Ramos (cell line): Measurements from ENCODE around the gene GUK1.
"Not testable (repeated sequence)": the region's sequence is repeated elsewhere in the genome, so short reads cannot be mapped to it uniquely, and the experiment has no call there.

Experiments
- in situ Hi-C: fragments of 300-500 bp; cut with MboI; formaldehyde crosslinking; loops from one replicate; pipeline ENCODE4 v1.14.3; 2022; ENCODE audit warnings: low sequenced_read_pairs; ENCODE audit not compliant: unreplicated experiment

The GUK1 gene

DNA sequence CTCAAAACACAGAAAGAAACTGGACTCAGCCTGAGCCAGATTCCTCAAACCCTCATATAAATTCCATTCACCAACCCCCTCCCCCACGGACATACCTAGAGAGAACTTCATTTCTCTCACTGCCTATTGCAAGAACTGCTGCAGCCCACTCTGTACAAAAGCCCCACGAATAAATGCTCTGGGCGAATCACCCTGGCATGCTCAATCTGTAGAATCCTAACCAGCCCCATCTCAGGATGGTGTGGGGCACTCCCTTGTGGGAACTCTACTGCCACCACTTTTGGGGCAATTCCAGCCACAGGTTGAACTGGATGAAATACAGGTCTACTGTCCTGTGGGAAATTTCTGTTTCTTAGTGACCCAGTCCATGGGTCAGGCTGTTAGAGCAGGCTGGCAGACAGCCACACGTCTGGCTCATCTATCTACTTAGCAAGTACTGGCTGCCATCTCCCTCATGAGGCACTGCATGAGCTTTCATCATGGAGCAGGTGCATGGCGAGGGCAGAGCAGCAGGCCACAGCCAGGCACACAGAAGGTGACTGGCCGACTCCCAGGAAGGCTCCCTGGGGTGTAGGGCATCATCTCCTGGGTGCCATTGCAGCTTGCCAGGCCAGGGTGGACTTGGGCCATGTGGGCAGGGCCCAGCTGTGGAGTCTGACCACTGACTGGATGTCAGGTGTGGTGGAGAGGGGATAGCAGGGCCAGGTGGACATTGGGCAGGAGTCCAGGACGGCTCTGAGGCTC lies 35.4 kb upstream of the GUK1 start:
- in situ Hi-C loops: no loop called here

DNA sequence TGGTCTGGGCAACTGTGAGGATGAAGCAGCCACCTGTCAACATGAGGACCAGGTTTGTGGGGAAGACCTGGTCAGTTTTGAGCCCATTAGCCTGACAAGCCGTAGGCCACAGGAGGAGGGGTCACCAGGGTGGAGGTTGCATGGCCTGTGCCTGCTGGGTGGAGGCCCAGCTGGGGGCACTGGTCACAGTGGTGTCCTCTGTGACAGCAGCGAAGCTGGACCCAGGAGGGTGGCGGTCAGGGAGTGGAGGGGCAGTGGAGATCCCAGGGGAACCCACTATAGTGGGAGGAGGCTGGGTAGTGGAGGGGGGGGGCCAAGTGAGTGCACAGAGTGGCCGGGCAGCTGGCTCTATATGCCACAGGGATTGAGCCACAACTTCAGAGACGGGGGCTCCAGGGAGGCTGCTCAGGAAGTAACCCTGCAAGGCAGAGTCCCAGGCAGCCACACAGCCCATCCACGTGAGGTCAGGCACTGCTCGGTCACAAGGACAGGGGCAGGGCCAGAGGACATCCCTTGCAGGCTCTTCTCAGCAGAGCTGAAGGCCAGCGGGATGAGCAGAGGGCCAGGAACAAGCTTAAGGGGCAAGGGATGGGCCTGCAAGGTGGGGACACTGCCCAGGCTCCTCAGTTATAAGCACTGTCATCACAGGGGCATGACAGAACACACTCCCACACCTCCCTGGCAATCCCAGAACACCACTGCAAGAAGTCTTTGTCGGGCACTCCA lies 34.6 kb upstream of the GUK1 start:
- in situ Hi-C loops: no loop called here

DNA sequence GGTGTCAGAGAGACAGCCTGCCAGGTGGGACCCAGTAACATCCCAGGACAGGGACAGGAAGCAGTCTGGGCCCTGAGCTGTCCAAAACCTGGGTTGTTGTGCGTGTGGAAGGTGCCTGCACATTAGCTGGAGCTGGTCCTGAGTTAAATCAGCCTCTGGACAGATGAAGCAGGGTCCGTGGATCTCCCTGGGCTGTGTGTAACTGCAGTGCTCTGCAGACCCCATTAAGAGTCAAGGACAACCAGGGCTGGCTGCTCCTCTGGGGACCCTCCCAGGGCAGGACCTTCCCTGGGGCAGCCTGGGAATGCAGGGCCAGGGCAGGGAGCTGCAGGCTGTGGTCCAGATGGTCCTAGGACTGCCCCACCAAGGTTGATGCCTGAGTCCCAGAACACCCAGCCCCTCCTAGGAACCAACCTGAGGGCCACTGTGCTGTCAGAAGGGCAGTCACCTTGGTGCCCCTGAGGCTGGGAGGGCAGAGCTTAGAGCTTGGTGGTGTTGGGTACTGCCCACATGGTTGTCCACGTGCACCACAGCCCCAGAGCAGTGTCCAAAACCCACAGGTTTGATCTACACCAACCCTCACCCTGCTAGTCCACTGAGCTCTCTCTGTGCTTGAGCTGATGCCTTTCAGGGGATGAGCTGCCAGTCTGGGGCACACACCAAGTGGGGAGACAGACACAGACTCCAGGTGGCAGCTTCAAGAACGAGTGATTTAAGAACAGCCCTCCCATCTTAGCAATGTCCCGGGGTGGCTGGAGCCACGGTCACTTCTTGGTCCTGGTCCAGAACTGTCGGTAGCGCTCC lies 33.9 kb upstream of the GUK1 start:
- in situ Hi-C loops: no loop called here

DNA sequence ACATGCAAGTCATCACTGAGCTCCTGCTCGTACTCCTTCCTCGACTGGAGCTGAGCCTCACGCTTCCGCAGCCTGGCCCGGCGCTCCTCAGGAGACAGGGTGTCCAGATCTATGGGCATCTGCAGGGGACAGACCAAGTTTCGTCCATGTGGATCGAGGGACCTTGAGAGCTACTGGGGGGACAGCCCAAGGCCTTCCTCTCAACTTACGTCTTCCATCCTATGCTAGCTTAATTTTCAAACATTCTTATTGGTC lies 33.4 kb upstream of the GUK1 start:
- in situ Hi-C loops: no loop called here

DNA sequence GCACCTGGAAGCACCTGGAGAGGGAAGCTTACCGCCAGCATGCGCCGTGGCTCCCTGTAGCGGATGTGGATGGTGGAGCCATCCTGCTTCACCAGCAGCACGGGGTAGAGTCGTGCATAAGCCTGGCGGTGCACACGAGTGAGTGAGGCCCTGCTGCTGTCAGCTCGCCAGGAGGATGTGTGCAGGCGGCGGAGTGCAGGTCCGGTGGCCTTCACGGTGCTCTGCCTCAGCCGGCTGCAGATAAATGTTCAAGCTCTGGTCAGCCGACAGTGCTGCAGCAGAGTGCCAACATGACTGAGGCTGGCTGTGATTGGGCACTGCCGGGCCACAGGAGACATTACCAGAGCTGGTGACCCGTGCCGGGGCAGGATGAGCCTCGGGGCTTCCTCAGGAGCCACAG lies 32.4 kb upstream of the GUK1 start:
- in situ Hi-C loops: no loop called here

DNA sequence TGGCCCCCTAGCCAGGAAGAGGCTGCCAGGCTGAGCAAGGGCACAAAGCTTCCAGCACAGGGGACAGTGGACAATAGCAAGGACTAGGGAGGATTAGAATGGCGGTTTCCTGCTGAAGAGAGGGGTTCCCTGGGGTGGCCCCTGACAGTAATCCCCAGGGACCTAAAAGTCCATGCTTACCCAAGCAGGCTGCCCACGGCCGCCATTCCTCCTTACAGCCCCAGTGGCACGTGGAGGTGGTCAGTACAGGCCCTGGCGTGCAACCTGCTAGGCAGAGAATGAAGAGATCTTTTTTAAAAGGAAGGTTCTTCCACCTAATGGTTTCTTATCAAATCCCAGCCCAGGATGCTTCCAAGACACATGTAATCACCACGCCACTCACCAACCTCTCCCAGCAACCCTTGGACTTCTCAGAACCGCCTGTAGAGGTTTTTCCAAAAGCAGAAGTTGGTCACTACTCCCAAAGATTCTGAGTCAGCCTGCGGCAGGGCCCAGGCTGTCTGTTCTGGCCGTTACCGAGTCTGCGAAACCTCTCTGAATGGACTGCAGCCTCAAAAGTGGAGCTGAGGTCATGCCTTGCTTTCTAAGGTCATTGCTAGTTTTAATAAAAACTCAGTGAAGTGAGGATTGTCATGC lies 31.9 kb upstream of the GUK1 start:
- in situ Hi-C loops: no loop called here

DNA sequence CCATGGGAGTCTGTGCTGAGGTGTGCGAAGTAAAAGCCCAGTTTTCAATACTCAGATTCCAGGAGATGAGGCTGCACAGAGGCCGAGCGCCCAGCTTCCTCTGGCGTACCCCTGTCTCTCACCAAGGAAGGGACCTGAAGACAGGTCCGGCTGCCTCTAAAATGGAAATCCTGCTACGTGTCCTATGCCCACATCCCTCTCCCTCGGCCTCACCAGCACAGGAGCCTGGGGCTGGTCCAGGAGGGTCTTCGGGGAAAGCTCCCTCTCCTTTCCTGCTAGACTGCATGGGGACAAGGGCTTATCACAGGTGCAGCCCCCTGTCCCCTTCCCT lies 31.4 kb upstream of the GUK1 start:
- in situ Hi-C loops: no loop called here

DNA sequence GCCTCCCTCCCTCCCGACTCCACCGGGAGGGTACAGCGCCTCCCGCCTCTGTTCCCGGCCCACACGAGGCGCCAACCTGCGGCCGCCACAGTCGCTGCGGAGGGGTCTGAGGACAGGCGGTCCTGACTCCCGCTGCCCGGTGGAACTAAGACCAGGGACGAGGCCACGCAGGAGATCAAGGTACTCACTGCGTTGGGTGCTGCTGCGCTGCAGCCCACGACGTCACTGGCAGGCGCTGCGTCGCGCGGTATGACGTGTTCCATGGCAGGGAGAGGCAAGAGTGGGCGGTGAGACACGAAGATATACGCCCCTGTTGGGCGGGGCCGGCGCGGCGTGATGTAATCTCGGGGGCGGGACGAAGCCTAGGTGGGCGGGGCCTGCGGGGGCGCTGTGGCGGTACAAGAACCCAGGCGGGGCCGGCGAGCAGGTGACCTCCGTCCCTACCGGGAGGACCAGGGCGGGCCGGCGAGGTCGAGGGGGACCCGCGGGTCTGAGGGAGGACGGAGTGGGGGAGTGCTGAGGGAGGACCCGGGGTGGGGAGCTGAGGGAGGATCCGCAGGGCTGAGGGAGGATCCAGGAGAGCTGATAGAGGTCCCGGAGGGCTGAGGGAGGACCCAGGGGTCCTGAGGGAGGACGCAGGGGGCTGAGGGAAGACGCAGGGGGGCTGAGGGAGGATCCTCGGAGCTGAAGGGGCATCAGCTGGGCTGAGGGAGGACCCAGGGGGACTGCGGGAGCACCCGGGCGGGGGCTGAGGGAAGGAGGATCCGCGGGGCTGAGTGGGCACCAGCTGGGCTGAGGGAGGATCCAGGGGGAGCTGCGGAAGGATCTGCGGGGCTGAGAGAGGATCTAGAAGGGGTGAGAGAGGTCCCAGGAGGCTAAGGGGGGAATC lies 30.8 kb upstream of the GUK1 start, which contains the start of gene MRPL55:
Gene MRPL55, minus strand, starts transcription at position 227 of the 889 bp plus-strand sequence. CDS start 1,039 bp downstream, outside the sequence.
- in situ Hi-C loops: no loop called here

DNA sequence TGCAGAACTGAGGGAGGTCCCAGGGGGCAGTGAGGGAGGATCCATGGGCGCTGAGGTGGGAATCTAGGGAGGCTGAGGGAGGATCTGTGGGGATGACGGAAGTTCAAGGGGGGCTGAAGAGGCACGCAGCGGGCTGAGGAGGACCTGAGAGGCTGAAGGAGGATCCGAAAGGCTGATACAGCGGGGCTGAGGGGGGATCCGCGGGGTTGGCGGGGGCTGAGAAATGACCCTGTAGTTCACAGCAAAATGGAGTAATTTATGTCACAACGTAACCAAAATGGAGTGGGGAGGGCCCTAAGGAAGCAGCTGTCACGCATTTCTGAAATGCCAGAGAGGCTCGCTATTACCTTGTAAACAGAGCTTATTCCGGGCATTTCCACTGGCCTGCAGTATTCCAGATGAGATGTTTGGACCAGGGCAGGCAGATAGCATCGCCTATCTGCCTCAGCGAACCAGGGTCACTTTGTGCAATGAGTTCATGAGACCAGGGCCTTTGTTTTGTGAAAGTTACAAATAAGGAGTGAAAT lies 30.1 kb upstream of the GUK1 start:
- in situ Hi-C loops: no loop called here

DNA sequence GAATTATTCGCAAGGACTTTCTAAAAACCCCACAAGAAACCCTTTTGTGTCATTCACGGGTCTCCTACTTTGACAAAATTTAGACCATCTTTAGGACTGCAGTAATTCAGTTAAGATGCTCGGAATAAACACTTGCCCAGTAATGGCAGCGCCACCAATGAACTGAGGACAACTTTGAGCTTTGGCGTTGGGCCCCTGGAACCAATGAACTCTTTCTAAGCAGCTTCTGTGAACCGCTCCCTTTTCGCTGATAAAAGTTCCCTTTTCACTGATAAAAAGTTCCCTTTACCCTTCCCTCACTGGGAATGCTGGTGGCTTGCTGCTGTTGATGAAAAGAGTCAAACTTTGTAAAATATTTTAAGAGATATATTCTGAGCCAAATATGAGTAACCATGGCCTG lies 29.5 kb upstream of the GUK1 start:
- in situ Hi-C loops: no loop called here

DNA sequence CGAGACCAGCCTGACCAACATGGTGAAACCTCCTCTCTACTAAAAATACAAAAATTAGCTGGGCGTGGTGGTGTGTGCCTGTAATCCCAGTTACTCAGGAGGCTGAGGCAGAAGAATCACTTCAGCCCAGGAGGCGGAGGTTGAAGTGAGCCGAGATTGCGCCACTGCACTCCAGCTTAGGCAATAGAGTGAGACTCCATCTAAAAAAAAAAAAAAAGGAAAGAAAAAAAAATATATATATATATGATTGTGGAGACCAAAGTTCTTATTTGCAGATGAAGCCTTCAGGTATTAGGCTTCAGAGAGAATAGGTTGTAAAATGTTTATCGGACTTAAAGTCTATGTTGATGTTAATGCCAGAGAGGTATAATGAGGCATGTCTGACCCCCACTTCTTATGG lies 28.8 kb upstream of the GUK1 start:
- in situ Hi-C loops: not testable (repeated sequence)

DNA sequence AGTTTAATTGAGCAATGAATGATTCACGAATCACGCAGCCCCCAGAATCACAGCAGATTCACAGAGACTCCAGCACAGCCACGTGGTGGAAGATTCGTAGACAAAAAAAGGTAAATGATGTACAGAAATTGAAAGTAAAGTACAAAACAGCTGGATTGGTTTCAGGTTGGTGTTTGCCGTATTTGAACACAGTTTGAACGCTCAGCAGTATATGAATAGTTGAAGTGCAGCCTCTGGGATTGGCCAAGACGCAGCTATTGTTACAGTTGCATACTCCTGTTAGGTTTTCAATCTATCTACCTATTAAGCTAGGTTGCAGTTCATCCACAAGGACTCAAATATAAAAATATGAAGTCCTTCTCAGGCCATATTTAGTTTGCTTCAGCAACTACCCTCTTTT lies 27.9 kb upstream of the GUK1 start:
- in situ Hi-C loops: no loop called here

DNA sequence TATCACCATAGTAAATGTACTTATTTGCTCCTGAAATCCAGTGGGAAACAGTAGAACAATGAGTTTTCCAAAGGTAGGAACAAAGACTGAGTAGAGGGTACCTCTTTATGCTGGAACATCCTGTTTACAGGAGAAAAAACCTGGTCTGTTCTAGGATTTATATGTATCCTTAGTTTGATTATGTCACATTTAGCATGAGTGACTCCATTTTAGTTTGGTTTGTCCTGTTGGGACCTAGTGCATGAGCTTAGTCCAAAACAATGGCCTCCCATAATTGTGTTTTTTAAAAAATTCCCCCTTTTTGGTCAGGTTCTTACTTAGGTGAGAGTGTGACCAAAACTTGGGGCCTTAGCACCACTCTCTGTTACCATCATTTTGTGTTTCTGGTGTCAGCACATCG lies 27.5 kb upstream of the GUK1 start:
- in situ Hi-C loops: no loop called here

DNA sequence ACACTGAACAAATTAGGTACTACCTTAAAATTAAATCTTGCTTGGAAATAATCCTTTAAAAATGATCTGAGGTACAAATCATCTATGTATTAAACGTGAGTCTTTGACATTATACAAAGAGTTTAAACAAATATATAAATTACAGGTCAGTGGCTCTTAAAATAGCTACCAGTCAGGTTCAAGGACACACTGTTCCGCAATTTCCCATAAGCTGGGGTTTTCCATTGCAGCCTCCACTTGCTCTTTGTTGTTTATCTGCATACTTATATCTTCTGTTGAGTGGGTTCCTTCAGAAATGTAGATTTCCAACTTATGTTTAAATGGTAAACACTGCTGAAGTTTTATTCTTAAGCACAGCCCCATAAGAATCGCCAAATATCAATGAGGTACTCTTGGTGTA lies 25.3 kb upstream of the GUK1 start:
- in situ Hi-C loops: no loop called here

DNA sequence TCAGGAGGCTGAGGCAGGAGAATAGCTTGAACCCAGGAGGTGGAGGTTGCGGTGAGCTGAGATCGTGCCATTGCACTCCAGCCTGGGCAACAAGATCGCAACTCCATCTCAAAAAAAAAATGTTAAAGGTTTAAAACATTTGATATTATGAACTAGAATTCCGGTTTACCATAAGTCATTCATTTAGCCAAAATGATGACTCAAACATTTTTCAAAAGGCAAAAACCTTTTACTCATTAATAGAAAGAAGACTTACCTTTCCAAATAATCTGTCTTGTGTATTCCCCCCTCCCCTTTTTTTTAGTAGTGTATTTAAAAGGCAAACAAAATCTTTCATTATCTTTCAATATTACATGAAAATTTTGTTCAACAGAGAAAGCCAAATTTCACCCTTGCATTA lies 22.7 kb upstream of the GUK1 start:
- in situ Hi-C loops: no loop called here

DNA sequence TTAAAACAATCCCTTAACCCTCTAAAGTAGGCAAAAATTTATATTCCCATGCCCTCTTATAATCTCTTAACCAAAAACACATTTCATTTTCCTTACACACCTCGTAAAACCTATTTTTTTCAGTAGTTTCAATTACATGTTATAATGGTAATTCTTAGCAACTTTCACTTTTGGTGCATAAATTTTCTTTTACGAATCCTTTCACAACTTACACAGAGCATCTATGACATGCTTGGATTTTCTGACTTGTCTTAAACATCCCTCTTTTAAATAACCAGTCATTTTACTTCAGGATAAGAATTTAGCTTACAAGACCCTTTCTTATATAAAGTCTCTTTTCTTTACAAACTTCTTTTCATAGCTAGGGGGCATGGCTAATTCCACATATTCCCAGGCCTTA lies 22.0 kb upstream of the GUK1 start:
- in situ Hi-C loops: no loop called here

DNA sequence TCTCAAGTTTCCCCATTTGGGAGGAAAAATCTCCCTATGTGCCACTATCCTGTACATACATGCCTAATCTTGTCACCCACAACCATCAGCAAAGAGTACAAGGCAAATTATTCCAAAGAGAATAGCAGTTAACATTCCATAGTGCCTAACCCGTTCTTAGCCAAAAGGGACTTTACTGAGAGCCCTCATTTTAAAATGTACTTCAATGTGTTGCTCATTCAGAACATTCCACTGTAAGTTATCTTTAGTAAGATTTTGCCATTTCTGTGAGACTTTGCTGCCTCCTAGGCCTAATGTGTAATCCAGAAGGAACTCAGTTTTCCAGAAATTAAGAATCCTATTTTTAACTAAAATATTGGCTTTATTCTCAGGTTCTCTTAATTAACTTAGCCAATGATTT lies 19.7 kb upstream of the GUK1 start:
- in situ Hi-C loops: loop anchor here (10.0 kb wide), 1 partner anchor 54 kb away; no protein-coding TSS in a partner anchor

DNA sequence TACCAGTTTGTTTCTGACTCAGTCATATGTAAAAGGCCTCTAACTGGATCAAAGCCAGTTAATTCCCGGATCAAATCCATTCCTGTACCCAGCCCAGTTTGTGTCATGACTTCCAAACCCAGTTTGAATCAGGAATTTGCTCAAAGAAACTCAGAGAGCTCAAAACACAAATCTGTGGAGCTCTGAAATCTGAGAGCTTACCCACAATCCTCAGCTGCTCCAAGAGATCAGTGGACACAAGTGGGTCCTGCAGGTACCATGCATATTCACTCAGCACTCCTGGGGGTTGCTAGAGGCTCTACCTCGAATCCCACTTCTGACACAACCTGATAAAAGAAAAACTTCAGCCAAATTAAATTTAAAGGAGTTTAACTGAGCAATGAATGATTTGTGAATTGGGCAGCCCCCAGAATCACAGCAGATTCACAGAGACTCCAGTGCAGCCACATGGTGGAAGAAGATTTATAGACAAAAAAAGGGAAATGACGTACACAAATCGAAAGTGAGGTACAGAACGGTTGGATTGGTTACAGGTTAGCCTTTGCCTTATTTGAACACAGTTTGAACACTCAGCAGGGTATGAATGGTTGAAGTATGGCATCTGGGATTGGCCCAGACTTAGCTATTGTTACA lies 19.1 kb upstream of the GUK1 start:
- in situ Hi-C loops: loop anchor here (10.0 kb wide), 1 partner anchor 54 kb away; no protein-coding TSS in a partner anchor

DNA sequence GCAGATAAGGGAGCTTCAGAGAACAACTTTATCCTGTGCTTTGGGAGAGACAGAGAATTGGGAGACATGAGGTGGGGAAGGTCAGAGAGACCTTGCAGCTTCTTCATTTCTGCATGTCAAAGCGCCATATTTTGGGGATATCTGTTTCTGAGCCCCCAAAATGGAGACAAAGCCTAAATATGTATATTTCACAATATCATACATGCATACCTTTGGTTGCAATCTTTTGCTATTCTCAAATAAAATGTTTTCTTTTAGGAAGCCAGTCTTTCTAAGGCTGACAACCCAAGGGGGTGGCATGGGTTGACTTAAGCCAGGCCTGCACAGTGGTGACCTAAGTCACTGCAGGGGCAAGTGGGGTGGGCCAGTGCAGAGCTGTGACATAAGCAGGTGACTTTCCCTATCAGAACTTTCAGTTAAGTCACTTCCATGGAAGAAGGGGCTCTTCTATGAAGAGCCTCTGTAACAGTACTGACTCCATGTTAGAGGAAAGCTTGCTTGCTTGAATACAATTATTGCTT lies 17.1 kb upstream of the GUK1 start:
- in situ Hi-C loops: loop anchor here (10.0 kb wide), 1 partner anchor 52 kb away; no protein-coding TSS in a partner anchor
